K562 (cell line): ENCODE data around the gene UBE2L6. TPM values are rescaled to one million over a fixed set of nuclear protein-coding genes. Genes with fewer than 3 reads are reported as not detected.

Experiments
- ATF4 ChIP-seq: fragments of 450-650 bp; formaldehyde crosslinking; IDR thresholded peaks from 2 replicates; pipeline ENCODE4 v1.4.0; 2022; ENCODE audit warnings: mild to moderate bottlenecking, moderate library complexity
- CBFA2T3 ChIP-seq: fragments of 450-650 bp; IDR thresholded peaks from 2 replicates; pipeline ENCODE4 v1.6.1; 2017
- DMBX1 ChIP-seq: fragments of 250-450 bp; sonication (Bioruptor Pico); IDR thresholded peaks from 2 replicates; pipeline ENCODE4 v1.8.0; 2022; ENCODE audit warnings: inconsistent platforms, mild to moderate bottlenecking, moderate library complexity, borderline replicate concordance
- FOXP1 ChIP-seq: sonication (generic); formaldehyde crosslinking; IDR thresholded peaks from 2 replicates; pipeline ENCODE4 v1.8.0; 2022; ENCODE audit warnings: mild to moderate bottlenecking, missing genetic modification reagents
- HCFC1 ChIP-seq: IDR thresholded peaks from 2 replicates; pipeline ENCODE4 v1.6.1; 2012; ENCODE audit warnings: low read depth, low read length, improper control_type of control experiment
- HEY1 ChIP-seq: fragments of 250-450 bp; sonication (Bioruptor Pico); IDR thresholded peaks from 2 replicates; pipeline ENCODE4 v1.5.0; 2020; ENCODE audit warnings: mild to moderate bottlenecking, moderate library complexity, borderline replicate concordance
- HNRNPL ChIP-seq: fragments of 200-400 bp; formaldehyde crosslinking; IDR thresholded peaks from 2 replicates; pipeline ENCODE4 v1.6.1; 2017; ENCODE audit warnings: low read depth, mild to moderate bottlenecking, low read length
- JUND ChIP-seq, 2 experiments: IDR thresholded peaks; 2 replicates in 1 of 2; 3 replicates in 1 of 2; pipeline ENCODE4 v1.6.1; 2011; ENCODE audit warnings: borderline replicate concordance in 2 of 2, low read depth in 2 of 2, low read length in 2 of 2, improper control_type of control experiment in 1 of 2, missing biosample characterization in 1 of 2, missing genetic modification characterization in 1 of 2, missing genetic modification reagents in 1 of 2
- MCM2 ChIP-seq: fragments of 450-650 bp; IDR thresholded peaks from 2 replicates; pipeline ENCODE4 v1.6.1; 2017; ENCODE audit warnings: low read depth, mild to moderate bottlenecking
- MCM7 ChIP-seq, 2 experiments: fragments of 450-650 bp; IDR thresholded peaks; 2 replicates each; pipeline ENCODE4 v1.6.1; 2016 to 2018
- POLR2AphosphoS2 ChIP-seq: IDR thresholded peaks from 2 replicates; pipeline ENCODE4 v1.6.1; 2012; ENCODE audit warnings: low read length, improper control_type of control experiment
- PYGO2 ChIP-seq: fragments of 450-650 bp; IDR thresholded peaks from 2 replicates; pipeline ENCODE4 v1.6.1; 2016; ENCODE audit warnings: mild to moderate bottlenecking, missing genetic modification characterization, moderate library complexity, missing compliant biosample characterization
- SFPQ ChIP-seq: fragments of 200-400 bp; formaldehyde crosslinking; IDR thresholded peaks from 2 replicates; pipeline ENCODE4 v1.6.1; 2017; ENCODE audit warnings: mild to moderate bottlenecking, low read depth, low read length, moderate library complexity
- TAF1 ChIP-seq: IDR thresholded peaks from 2 replicates; pipeline ENCODE4 v1.6.1; 2011; ENCODE audit warnings: mild to moderate bottlenecking, low read length, moderate library complexity; ENCODE audit not compliant: insufficient read depth, control insufficient read depth, severe bottlenecking; ENCODE audit errors: extremely low read depth
- TAF7 ChIP-seq: fragments of 450-650 bp; IDR thresholded peaks from 2 replicates; pipeline ENCODE4 v1.6.1; 2016; ENCODE audit warnings: missing genetic modification characterization, missing compliant biosample characterization
- XRCC3 ChIP-seq: fragments of 450-650 bp; IDR thresholded peaks from 2 replicates; pipeline ENCODE4 v1.6.1; 2017; ENCODE audit warnings: mild to moderate bottlenecking, moderate library complexity
- ZKSCAN1 ChIP-seq: fragments of 150-350 bp; IDR thresholded peaks from 2 replicates; pipeline ENCODE4 v1.6.1; 2016; ENCODE audit warnings: low read depth, low read length
- ZNF184 ChIP-seq: sonication (generic); formaldehyde crosslinking; IDR thresholded peaks from 2 replicates; pipeline ENCODE4 v1.5.0; 2020; ENCODE audit warnings: missing genetic modification reagents
- ZNF324 ChIP-seq: fragments of 250-450 bp; sonication (Bioruptor Pico); IDR thresholded peaks from 2 replicates; pipeline ENCODE4 v1.4.0; 2020; ENCODE audit warnings: mild to moderate bottlenecking
- polyA plus RNA-seq, 8 experiments: library from polyadenylated mRNA; depleted of rRNA in 4 of 8; stranded (reverse) in 5 of 8; unstranded in 3 of 8; fragments of >200 nt; fragmentation: Nextera tagmentation in 2 of 8; fragmentation: Illumina TruSeq in 1 of 8; extraction: Ambion mirVana in 2 of 8; extraction: Trizol in 1 of 8; gene quantifications; 2 replicates each; pipeline versions ENCODE4 v1.2.1 to v1.2.3, GENCODE V29; 2011 to 2014; ENCODE audit warnings: inconsistent platforms in 1 of 8, missing spikeins in 1 of 8
- total RNA-seq, 7 experiments: library from RNA; depleted of rRNA in 6 of 7; stranded (reverse); fragments of >200 nt in 6 of 7; fragmentation: Illumina TruSeq in 2 of 7; extraction: Trizol in 2 of 7; gene quantifications; 2 replicates each; pipeline versions ENCODE4 v1.2.1 to v1.2.3, GENCODE V29; 2011 to 2021; ENCODE audit warnings: low replicate concordance in 1 of 7
- TF ChIP-seq, protein P1 (sequence below): sonication (generic); formaldehyde crosslinking; IDR thresholded peaks from 2 replicates; pipeline ENCODE4 v1.8.0; 2023; ENCODE audit warnings: missing genetic modification reagents, mild to moderate bottlenecking, borderline replicate concordance

Gene UBE2L6
- total and polyA plus RNA-seq, 9 of the 15 experiments (the other 6 are each of a cell fraction or from before 2014, with no cell fraction given): 5.9 to 24.9 (median 9.7) TPM

DNA sequence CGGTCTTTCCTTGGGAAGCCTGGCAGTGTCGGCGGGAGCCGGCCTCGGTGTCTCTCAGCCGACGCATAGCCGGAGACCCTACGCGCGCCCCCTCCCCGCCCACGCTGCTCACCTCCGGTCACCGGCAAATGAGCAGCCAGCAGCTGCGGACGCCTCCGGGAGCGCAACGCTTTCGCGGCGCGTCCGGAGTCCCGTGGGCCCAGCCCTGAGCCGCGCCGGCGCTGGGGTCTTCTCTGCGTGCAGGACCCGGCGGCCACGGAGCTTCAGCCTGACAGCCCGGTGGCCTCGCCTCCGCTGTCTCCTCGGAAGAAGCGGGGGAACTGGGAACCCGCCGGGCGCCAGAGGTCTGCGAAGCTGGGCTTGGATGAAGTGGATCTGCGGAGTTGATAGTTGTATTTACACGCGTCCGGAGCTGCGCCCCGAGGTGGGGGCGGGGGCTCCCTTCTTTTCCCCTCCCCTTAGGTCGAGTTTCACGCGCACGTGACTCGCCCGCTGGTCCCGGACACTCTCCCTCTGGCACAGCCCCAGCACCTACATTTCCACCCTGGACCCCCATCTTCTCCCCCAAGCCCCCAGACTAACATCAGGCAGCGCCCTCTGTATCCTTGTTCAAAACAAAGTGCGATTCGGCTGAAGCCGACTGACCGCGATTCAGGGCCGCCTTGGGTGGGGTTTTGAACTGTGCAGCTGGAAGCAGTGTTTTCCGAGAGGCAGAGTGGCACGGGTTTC lies 52.0 kb downstream of the UBE2L6 start, which contains the start of gene SLC43A1 (continued):
- TF ChIP-seq PYGO2 (tag) (no peak), ZKSCAN1 (no peak), CBFA2T3 (no peak), SFPQ (no peak), TAF7 (tag) (no peak), MCM7 (IDR thresholded peaks at IDR 0.05) (no peak), FOXP1 (CRISPR knock-in tag) (peak; percentile 62; the same call in 1 of the 2 replicates), TAF1 (no peak), ZNF184 (CRISPR knock-in tag) (no peak), DMBX1 (CRISPR knock-in tag) (0 out of 2 replicates have a peak, but pooled peaks have one; percentile 41), ZNF324 (CRISPR knock-in tag) (no peak), MCM2 (no peak), POLR2AphosphoS2 (no peak), ATF4 (CRISPR knock-in tag) (no peak), HCFC1 (no peak), HEY1 (no peak), HNRNPL (no peak), XRCC3 (no peak), JUND (IDR thresholded peaks at IDR 0.05; ENCODE audit: borderline replicate concordance, low read depth, low read length) (no peak), JUND (tag; IDR thresholded peaks at IDR 0.05; ENCODE audit: borderline replicate concordance, low read depth, low read length) (0 out of 3 replicates have a peak, but pooled peaks have one; percentile 6)
- TF ChIP-seq, protein P1, sequence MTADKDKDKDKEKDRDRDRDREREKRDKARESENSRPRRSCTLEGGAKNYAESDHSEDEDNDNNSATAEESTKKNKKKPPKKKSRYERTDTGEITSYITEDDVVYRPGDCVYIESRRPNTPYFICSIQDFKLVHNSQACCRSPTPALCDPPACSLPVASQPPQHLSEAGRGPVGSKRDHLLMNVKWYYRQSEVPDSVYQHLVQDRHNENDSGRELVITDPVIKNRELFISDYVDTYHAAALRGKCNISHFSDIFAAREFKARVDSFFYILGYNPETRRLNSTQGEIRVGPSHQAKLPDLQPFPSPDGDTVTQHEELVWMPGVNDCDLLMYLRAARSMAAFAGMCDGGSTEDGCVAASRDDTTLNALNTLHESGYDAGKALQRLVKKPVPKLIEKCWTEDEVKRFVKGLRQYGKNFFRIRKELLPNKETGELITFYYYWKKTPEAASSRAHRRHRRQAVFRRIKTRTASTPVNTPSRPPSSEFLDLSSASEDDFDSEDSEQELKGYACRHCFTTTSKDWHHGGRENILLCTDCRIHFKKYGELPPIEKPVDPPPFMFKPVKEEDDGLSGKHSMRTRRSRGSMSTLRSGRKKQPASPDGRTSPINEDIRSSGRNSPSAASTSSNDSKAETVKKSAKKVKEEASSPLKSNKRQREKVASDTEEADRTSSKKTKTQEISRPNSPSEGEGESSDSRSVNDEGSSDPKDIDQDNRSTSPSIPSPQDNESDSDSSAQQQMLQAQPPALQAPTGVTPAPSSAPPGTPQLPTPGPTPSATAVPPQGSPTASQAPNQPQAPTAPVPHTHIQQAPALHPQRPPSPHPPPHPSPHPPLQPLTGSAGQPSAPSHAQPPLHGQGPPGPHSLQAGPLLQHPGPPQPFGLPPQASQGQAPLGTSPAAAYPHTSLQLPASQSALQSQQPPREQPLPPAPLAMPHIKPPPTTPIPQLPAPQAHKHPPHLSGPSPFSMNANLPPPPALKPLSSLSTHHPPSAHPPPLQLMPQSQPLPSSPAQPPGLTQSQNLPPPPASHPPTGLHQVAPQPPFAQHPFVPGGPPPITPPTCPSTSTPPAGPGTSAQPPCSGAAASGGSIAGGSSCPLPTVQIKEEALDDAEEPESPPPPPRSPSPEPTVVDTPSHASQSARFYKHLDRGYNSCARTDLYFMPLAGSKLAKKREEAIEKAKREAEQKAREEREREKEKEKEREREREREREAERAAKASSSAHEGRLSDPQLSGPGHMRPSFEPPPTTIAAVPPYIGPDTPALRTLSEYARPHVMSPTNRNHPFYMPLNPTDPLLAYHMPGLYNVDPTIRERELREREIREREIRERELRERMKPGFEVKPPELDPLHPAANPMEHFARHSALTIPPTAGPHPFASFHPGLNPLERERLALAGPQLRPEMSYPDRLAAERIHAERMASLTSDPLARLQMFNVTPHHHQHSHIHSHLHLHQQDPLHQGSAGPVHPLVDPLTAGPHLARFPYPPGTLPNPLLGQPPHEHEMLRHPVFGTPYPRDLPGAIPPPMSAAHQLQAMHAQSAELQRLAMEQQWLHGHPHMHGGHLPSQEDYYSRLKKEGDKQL (CRISPR knock-in tag): no peak
